Smooth muscle cell (in vitro differentiated cells): Measurements from ENCODE around the gene ZGRF1. TPM values are rescaled to one million over a fixed set of nuclear protein-coding genes. Genes with fewer than 3 reads are reported as not detected.

Source experiments
- DNase-seq: peaks from one replicate; lab custom pipeline; 2025; ENCODE audit not compliant: unreplicated experiment; lab: John Stamatoyannopoulos, UW
- H2AFZ ChIP-seq: fragments of 200-600 bp; sonication (generic); 2 replicates; pipeline ENCODE4 v1.6.0; 2016; ENCODE audit warnings: antibody characterized with exemption, low read depth, mild to moderate bottlenecking
- H3F3A ChIP-seq: fragments of 200-600 bp; sonication (generic); 2 replicates; pipeline ENCODE4 v1.6.0; 2017; ENCODE audit warnings: antibody characterized with exemption, low read depth
- H3K27ac ChIP-seq: fragments of 200-600 bp; sonication (generic); 2 replicates; pipeline ENCODE4 v1.5.1; 2016; ENCODE audit warnings: low read depth, mild to moderate bottlenecking
- H3K27me3 ChIP-seq: fragments of 200-600 bp; sonication (generic); 2 replicates; pipeline ENCODE4 v1.6.1; 2016; ENCODE audit warnings: low read depth, mild to moderate bottlenecking
- H3K36me3 ChIP-seq: fragments of 200-600 bp; sonication (generic); 2 replicates; pipeline ENCODE4 v1.5.1; 2016; ENCODE audit warnings: low read depth
- H3K4me1 ChIP-seq: fragments of 200-600 bp; sonication (generic); 2 replicates; pipeline ENCODE4 v1.5.1; 2016; ENCODE audit warnings: low read depth
- H3K4me2 ChIP-seq: fragments of 200-600 bp; sonication (generic); 2 replicates; pipeline ENCODE4 v1.6.0; 2016; ENCODE audit warnings: mild to moderate bottlenecking
- H3K4me3 ChIP-seq: fragments of 200-600 bp; sonication (generic); 2 replicates; pipeline ENCODE4 v1.5.1; 2016; ENCODE audit warnings: mild to moderate bottlenecking
- H3K79me2 ChIP-seq: fragments of 200-600 bp; sonication (generic); 2 replicates; pipeline ENCODE4 v1.6.0; 2016; ENCODE audit warnings: low read depth, mild to moderate bottlenecking
- H3K9ac ChIP-seq: fragments of 200-600 bp; sonication (generic); 2 replicates; pipeline ENCODE4 v1.6.0; 2016; ENCODE audit warnings: low read depth
- H3K9me3 ChIP-seq: fragments of 200-600 bp; sonication (generic); replicated peaks from 2 replicates; pipeline ENCODE4 v1.5.1; 2016; ENCODE audit warnings: low read depth
- H4K20me1 ChIP-seq: fragments of 200-600 bp; sonication (generic); 2 replicates; pipeline ENCODE4 v1.6.0; 2016; ENCODE audit warnings: low read depth
- WGBS: methylation state at CpG from one replicate; pipeline ENCODE4 v1.1.7; 2016; ENCODE audit warnings: low lambda C conversion rate; 5-methylcytosine and 5-hydroxymethylcytosine counted together
- polyA plus RNA-seq: library from polyadenylated mRNA; unstranded; fragments of >200 nt; fragmentation: Nextera tagmentation; extraction: Ambion mirVana; gene quantifications from 2 replicates; pipeline ENCODE4 v1.2.1, GENCODE V29; 2016
- total RNA-seq: library from RNA; depleted of rRNA; stranded (reverse); fragments of >200 nt; gene quantifications from 2 replicates; pipeline ENCODE4 v1.2.3, GENCODE V29; 2014
- TF ChIP-seq, protein P1 (sequence below): fragments of 200-600 bp; sonication (generic); IDR thresholded peaks from 2 replicates; pipeline ENCODE4 v1.5.1; 2017; ENCODE audit warnings: borderline replicate concordance, mild to moderate bottlenecking, antibody characterized with exemption; ENCODE audit not compliant: insufficient read depth, poor library complexity, severe bottlenecking

ZGRF1 gene
- total and polyA plus RNA-seq, 2 experiments from 2014 or later, result 3.3 to 7.9 TPM

DNA sequence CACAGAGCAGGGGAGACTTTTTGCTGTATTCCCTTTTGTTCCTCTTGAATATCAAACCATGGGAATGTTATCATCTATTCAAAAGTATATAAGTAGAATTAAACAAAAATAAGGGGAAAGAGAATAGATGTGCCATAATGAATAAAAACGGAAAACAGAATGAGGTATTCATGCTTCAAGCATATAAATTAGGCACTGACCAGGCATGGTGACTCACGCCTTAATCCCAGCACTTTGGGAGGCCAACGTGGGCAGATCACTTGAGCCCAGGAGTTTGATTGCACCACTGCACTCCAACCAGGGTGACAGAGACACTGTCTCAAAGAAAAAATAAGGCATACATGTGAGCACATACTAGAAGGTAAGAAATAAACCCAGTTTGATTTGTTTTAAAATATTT is 104.4 kb downstream of the ZGRF1 start:
- H3K36me3 ChIP-seq, result no peaks in the 10 kb centered on the region
- no peak for DNase-seq
- no peaks in the 10 kb centered on the region for H3K9me3 ChIP-seq
- no peak overlapping the region for H3K27ac ChIP-seq
- no peaks in the 10 kb centered on the region for H3K79me2 ChIP-seq
- H4K20me1 ChIP-seq, result no peaks in the 10 kb centered on the region
- no peaks in the 10 kb centered on the region for H3F3A ChIP-seq
- H3K4me1 ChIP-seq, result no peaks in the 10 kb centered on the region
- no peak overlapping the region for H3K9ac ChIP-seq
- no peak overlapping the region for H3K4me3 ChIP-seq
- H3K27me3 ChIP-seq, result peaks cover 46% of the 10 kb centered on the region
- no peak overlapping the region for H2AFZ ChIP-seq
- 27% methylated on average over 3 of the region's 3 CpGs for WGBS
- TF ChIP-seq, protein P1, sequence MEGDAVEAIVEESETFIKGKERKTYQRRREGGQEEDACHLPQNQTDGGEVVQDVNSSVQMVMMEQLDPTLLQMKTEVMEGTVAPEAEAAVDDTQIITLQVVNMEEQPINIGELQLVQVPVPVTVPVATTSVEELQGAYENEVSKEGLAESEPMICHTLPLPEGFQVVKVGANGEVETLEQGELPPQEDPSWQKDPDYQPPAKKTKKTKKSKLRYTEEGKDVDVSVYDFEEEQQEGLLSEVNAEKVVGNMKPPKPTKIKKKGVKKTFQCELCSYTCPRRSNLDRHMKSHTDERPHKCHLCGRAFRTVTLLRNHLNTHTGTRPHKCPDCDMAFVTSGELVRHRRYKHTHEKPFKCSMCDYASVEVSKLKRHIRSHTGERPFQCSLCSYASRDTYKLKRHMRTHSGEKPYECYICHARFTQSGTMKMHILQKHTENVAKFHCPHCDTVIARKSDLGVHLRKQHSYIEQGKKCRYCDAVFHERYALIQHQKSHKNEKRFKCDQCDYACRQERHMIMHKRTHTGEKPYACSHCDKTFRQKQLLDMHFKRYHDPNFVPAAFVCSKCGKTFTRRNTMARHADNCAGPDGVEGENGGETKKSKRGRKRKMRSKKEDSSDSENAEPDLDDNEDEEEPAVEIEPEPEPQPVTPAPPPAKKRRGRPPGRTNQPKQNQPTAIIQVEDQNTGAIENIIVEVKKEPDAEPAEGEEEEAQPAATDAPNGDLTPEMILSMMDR, result no peak
- H3K4me2 ChIP-seq, result no peak overlapping the region

DNA sequence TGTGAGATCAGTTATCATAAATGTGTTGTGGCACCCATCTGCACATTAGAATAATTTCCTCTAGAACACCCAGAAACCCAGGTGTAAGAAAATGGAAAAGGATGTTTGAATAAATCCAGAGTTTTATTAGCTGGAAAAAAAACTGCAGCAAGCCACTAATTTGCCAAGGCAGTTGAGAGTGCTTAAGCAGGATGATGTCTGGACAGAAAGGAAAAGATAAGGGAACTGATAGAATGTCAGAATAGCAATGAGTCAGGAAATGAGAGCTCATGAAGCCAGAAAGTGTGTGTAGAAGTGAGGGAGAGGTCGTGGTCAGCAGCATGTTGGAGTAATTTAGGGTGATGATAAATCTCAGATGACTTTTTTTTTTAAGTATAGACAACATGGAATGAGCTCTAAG is 105.6 kb downstream of the ZGRF1 start:
- Histone ChIP-seq H2AFZ (no peak overlapping the region), H3K79me2 (no peaks in the 10 kb centered on the region), H4K20me1 (no peaks in the 10 kb centered on the region), H3K4me3 (no peak overlapping the region), H3F3A (no peaks in the 10 kb centered on the region), H3K36me3 (no peaks in the 10 kb centered on the region), H3K27ac (no peak overlapping the region), H3K9ac (no peak overlapping the region), H3K4me2 (no peak overlapping the region), H3K27me3 (peaks cover 57% of the 10 kb centered on the region), H3K4me1 (no peaks in the 10 kb centered on the region), H3K9me3 (no peaks in the 10 kb centered on the region)
- DNase-seq, result no peak
- TF ChIP-seq, protein P1, result no peak
- WGBS, result 14% methylated on average over 1 of the region's 1 CpG

DNA sequence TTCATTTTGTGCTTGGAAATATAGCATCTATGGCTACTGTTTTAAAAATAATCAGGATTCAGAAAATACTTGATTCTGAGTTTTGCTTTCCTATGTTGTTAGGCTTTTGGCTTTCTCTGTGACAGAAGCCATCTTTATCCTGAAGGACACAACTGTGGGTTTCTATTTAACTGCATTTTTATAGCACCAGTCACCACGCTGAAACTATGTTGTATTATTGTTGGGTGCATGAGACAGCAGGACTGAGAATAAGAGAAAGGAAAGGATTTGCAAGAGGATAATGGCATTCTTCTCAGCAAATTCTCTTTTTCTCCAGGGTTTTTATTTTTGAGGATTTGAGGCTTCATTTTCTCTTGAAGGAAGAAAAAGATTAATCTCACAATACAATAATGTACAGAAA is 110.6 kb downstream of the ZGRF1 start:
- no peak for DNase-seq

More for the DNA sequence above, 110.6 kb downstream of the ZGRF1 start:
- no peak overlapping the region for H2AFZ ChIP-seq
- H3K9ac ChIP-seq, result no peak overlapping the region
- peaks cover 91% of the 10 kb centered on the region for H3K27me3 ChIP-seq
- no peak overlapping the region for H3K4me3 ChIP-seq
- H3K9me3 ChIP-seq, result no peaks in the 10 kb centered on the region
- H3K4me1 ChIP-seq, result peaks cover 21% of the 10 kb centered on the region
- H3K27ac ChIP-seq, result no peak overlapping the region
- WGBS, result 27% methylated on average over 1 of the region's 1 CpG
- H3K36me3 ChIP-seq, result no peaks in the 10 kb centered on the region
- TF ChIP-seq, protein P1, result no peak
- no peaks in the 10 kb centered on the region for H3K79me2 ChIP-seq
- H4K20me1 ChIP-seq, result no peaks in the 10 kb centered on the region
- H3K4me2 ChIP-seq, result no peak overlapping the region
- peaks cover 4% of the 10 kb centered on the region for H3F3A ChIP-seq
